Right lobe of liver (tissue), 6 donors: Measurements from ENCODE around the gene SLC22A4. TPM values are rescaled to one million over a fixed set of nuclear protein-coding genes. Genes with fewer than 3 reads are reported as not detected.

Experiments
- ATAC-seq, 4 donors: fragments of 200-7000 bp; cut with Tn5 transposase; one replicate each; pipeline ENCODE4 v1.9.1; 2020; ENCODE audit warnings: mild to moderate bottlenecking in 4 of 4, moderate library complexity in 4 of 4
- DNase-seq, 3 donors: peaks; one replicate each; pipeline ENCODE4 v3.0.0-alpha.2; 2020
- H3K27ac ChIP-seq, 3 donors: fragments of 200-600 bp; one replicate each; pipeline ENCODE4 v1.8.0; 2022
- H3K27me3 ChIP-seq, 2 donors: fragments of 200-600 bp; one replicate each; pipeline ENCODE4 v1.8.0; 2022
- H3K36me3 ChIP-seq, 4 donors: fragments of 200-600 bp; sonication (generic) in 1 of 4; one replicate each; pipeline versions ENCODE4 v1.5.1 to v1.8.0; 2017 to 2022; ENCODE audit warnings: control low read depth in 1 of 4
- H3K4me1 ChIP-seq, 4 donors: fragments of 200-600 bp; sonication (generic) in 1 of 4; one replicate each; pipeline versions ENCODE4 v1.5.1 to v1.8.0; 2017 to 2022; ENCODE audit warnings: control low read depth in 1 of 4
- H3K4me3 ChIP-seq, 3 donors: fragments of 200-600 bp; one replicate each; pipeline ENCODE4 v1.8.0; 2022
- H3K9me3 ChIP-seq, 4 donors: fragments of 200-600 bp; sonication (generic) in 1 of 4; one replicate each; pipeline versions ENCODE4 v1.5.1 to v1.8.0; 2017 to 2022; ENCODE audit warnings: control low read depth in 1 of 4
- POLR2A ChIP-seq: fragments of 450-650 bp; IDR thresholded peaks from one replicate; pipeline ENCODE4 v1.6.1; 2017; ENCODE audit warnings: antibody characterized with exemption, mild to moderate bottlenecking
- WGBS: methylation state at CpG from one replicate; pipeline ENCODE4 v1.1.6; 2018; ENCODE audit warnings: low coverage, low lambda C conversion rate; ENCODE audit not compliant: insufficient coverage; ENCODE audit errors: missing lambda C conversion rate; 5-methylcytosine and 5-hydroxymethylcytosine counted together
- intact Hi-C, 2 donors: fragments of 100-400 bp; cut with DNase I; formaldehyde crosslinking; loops; one replicate each; pipeline versions ENCODE4 v1.11.2 to v1.14.1; 2022
- total RNA-seq, 6 experiments: library from RNA; depleted of rRNA in 2 of 6; stranded (reverse); fragments of >200 nt in 2 of 6; fragmentation: NEBNext Ultra II Directional in 3 of 6; extraction: Animal tissue kit (Norgen Biotek cat#: 25700) in 3 of 6; gene quantifications; one replicate each; pipeline versions ENCODE4 v1.1.0 to v1.2.4, GENCODE V29; 2016 to 2023
- TF ChIP-seq, protein P1 (sequence below), 4 donors: fragments of 200-600 bp in 3 of 4; fragments of 450-650 bp in 1 of 4; IDR thresholded peaks; one replicate each; pipeline versions ENCODE4 v1.5.1 to v1.8.0; 2016 to 2022; ENCODE audit warnings: antibody characterized with exemption in 4 of 4, mild to moderate bottlenecking in 2 of 4
- donor health status: DM: no; HTN: yes; CAD: no.
- donor health status: DM: no; HTN: no; CAD: no.
- donor health status: DM: no; HTN: no; CAD: no.
- donor health status: DM: no; HTN: yes; CAD: no.
- donor health status: DM: no; HTN: yes; CAD: no.

Gene SLC22A4
- total RNA-seq, 6 experiments from 2014 or later: 0.31 to 0.59 (median 0.36) TPM

DNA sequence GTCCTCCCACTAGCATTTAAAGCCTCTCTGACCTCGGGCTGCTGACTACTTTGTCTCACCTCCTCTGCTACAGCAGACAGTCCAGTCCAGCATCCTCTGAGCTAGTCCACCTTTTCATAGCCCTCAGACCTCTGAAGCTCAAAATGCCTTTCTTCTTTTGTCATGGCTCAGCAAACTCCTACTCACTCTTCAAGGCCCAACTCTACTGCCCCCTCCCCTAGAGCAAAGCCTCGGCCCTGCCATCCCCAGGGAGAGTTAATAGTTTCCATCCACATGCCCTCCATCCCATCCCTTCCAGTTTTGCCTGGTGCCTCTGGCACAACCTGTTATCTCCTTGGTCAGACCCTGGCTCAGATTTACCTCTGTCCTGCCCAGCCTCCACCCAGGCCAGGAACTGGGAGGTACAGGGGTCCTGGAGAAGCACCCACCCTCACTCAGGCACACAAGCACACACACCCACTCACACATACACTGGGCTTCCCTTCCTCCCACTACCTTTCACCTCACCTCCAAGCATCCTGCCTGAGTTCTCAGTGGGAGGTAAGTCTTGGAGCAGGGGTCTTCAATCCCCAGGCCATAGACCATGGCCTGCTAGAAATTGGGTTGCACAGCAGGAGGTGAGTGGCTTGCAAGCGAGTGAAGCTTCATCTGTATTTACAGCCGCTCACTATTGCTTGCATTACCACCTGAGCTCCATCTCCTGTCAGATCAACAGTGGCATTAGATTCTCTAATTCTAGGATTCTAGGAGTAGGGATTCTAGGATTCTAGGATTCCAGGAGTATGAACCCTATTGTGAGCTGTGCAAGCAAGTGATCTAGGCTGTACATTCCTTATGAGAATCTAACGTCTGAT lies 18.6 kb upstream of the SLC22A4 start:
- Histone ChIP-seq H3K27ac (no peak overlapping the region), H3K4me1 (no peaks in the 10 kb centered on the region), H3K27me3 (no peaks in the 10 kb centered on the region), H3K9me3 (no peaks in the 10 kb centered on the region), H3K36me3 (no peaks in the 10 kb centered on the region), H3K4me3 (no peak overlapping the region)
- intact Hi-C loops: no loop called here
- DNase-seq (peak in 1 of 3 donors; percentile 28), ATAC-seq (no peak)
- WGBS: 71% methylated on average over 3 of the region's 5 CpGs
- TF ChIP-seq POLR2A: no peak
- TF ChIP-seq, protein P1, sequence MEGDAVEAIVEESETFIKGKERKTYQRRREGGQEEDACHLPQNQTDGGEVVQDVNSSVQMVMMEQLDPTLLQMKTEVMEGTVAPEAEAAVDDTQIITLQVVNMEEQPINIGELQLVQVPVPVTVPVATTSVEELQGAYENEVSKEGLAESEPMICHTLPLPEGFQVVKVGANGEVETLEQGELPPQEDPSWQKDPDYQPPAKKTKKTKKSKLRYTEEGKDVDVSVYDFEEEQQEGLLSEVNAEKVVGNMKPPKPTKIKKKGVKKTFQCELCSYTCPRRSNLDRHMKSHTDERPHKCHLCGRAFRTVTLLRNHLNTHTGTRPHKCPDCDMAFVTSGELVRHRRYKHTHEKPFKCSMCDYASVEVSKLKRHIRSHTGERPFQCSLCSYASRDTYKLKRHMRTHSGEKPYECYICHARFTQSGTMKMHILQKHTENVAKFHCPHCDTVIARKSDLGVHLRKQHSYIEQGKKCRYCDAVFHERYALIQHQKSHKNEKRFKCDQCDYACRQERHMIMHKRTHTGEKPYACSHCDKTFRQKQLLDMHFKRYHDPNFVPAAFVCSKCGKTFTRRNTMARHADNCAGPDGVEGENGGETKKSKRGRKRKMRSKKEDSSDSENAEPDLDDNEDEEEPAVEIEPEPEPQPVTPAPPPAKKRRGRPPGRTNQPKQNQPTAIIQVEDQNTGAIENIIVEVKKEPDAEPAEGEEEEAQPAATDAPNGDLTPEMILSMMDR (IDR thresholded peaks at IDR 0.05): no peak

DNA sequence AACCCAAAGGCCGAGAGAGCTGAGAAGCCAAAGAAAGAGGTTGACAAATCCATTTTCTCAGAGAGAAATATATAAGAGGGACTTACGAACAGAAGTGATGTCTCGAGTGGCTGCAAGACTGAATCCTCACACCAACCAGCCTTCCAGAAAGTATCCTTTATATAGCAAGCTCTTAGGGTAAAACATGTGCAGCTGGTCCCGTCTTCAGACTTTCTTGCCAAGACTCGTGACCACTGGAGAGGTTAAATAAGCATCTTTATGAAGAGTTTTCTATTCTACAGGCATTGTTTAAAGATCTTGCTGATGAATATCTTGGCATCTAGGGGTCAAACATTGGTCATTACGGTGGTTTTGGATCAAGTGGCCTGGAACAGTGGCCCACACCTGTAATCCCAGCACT lies 16.9 kb upstream of the SLC22A4 start:
- Histone ChIP-seq H3K4me1 (no peaks in the 10 kb centered on the region), H3K4me3 (no peak overlapping the region), H3K9me3 (no peaks in the 10 kb centered on the region), H3K27ac (no peak overlapping the region), H3K36me3 (no peaks in the 10 kb centered on the region), H3K27me3 (no peaks in the 10 kb centered on the region)
- DNase-seq (peak in 1 of 3 donors; percentile 18), ATAC-seq (no peak)
- intact Hi-C loops: no loop called here
- TF ChIP-seq, protein P1 (IDR thresholded peaks at IDR 0.05): no peak
- no peak for TF ChIP-seq POLR2A
- 88% methylated on average over 6 of the region's 6 CpGs for WGBS

DNA sequence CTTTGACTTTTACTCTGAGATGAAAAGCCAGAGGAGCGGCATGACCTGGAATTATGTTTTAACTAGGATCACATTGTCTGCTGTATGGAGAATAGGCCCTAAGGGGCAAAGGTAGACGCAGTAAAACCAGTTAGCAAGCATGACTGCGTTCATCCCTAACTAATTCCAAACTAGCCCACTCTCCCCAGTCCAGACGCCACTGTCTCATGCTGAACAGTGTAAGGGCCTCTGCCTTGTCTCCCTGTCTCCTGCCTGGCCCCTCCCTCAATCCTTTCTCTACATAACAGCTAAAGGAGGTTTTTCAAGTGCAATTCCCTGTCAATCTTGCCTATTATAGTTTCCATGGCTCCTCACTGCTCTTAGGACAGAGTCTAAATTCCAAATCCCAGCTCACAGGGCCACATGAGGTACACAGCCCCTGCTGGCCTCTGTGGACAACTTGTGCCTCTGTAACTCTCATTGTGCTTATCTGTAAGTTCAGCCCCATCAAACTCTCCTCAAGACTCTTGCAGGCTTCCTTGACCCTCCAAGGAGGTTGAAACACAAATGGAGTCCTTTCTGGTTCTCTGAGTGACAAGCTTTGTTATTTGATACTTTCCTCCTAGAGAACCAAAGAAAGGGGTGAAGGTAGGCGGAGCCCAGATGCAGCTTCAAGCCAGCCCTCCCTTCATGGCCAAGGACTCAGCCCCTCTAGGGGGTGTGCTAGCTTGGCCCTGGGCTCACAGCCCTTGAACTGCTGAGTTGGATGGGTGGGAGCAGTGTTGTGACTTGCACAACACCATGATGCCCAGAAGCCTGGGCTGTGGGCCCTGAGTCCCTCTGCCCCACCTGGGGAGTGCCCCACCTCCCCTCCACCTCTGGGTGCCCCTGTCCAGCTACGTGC lies 16.0 kb upstream of the SLC22A4 start:
- 77% methylated on average over 2 of the region's 6 CpGs for WGBS
- no peaks in the 10 kb centered on the region for H3K4me1 ChIP-seq
- no peak for TF ChIP-seq POLR2A
- TF ChIP-seq, protein P1 (IDR thresholded peaks at IDR 0.05): no peak
- H3K36me3 ChIP-seq: no peaks in the 10 kb centered on the region
- no peaks in the 10 kb centered on the region for H3K27me3 ChIP-seq
- H3K27ac ChIP-seq: no peak overlapping the region
- H3K4me3 ChIP-seq: no peak overlapping the region
- intact Hi-C loops: no loop called here
- ATAC-seq: peak; percentile 50 to 82 (median 60)
- DNase-seq: peak in 1 of 3 donors; percentile 43
- H3K9me3 ChIP-seq: no peaks in the 10 kb centered on the region

DNA sequence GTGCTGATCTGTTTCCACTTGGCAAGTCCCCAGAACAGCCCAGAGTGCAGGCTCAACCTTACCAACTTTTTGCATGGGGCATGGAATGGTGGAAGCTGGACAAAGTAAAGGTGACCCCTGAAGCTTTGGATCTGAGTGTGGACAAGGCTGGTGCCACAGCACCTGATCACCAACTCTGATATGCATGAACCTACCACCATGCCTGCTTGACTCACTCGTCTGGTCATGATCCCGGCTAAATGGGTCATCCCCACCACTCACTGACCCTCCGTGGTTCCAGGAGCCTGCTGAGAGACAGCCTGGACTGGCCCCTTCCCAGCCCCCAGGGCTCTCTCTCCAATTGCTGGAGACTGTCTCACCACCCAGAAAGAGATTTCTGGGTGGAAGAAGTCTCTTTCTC lies 14.4 kb upstream of the SLC22A4 start:
- Histone ChIP-seq H3K27ac (no peak overlapping the region), H3K9me3 (no peaks in the 10 kb centered on the region), H3K27me3 (no peaks in the 10 kb centered on the region), H3K4me3 (no peak overlapping the region), H3K4me1 (no peaks in the 10 kb centered on the region), H3K36me3 (no peaks in the 10 kb centered on the region)
- no peak for ATAC-seq
- no CpG with 5 or more reads among the region's 3 CpGs for WGBS
- DNase-seq: peak in 1 of 3 donors; percentile 38
- TF ChIP-seq POLR2A: no peak
- TF ChIP-seq, protein P1 (IDR thresholded peaks at IDR 0.05): no peak
- intact Hi-C loops: no loop called here
